Measurements from ENCODE around the gene AGA. TPM values are rescaled to one million over a fixed set of nuclear protein-coding genes. Genes with fewer than 3 reads are reported as not detected.
A peak's percentile ranks its signal among the peaks of the same experiment; 100 is the strongest.

Gene AGA
- total RNA-seq (2014; rRNA removed; shearing (Covaris generic)) = 23.7 and 30.8 TPM in 2 replicates

DNA sequence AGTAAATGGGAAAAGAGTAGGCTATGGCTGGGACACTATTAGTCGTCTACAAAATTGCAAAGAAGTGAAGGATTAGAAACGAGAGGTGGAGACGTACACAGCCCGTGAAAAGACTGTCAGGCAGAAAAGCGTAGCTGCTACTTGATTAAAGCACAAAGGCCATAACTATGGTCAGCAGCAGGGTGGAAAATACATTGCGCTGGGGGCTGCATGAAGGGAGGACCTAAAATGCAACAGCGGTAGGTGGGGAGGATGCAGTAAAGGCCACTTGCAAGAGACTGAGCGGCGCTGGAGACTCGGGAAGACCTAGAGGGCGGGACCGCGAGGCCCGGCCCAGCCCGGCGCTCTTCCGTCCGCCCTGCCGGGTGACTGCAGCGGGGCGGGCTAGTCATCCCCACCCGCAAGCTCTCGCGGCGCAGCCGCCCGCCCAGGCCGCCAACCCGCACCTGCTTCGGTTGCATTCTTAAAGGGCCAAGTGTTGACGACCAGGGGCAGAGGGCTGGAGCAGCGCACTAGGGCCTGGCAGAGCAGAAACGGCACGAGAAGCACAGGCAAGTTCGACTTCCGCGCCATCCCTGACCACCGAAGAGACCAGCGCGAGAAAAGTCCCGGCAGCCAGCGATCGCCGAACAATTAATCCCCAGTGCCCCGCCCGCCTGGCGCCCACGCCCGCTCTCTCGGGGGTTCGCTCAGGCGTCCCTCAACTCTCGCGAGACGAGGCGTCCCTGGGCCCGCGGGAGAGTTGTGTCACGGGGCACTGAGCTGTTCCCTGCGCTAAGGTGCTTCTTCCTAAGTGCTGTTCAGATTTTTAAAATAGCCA lies at the start of gene AGA:
Gene AGA, minus strand, starts transcription at position 635 of the 820 bp plus-strand sequence. Its CDS starts 62 bp downstream, at position 573.
- H3K27me3 ChIP-seq (ENCODE audit: control insufficient read depth, insufficient read depth, low read length) = no peaks in the 10 kb centered on the region
- DNase-seq = peak; percentile 92
- H3K4me3 ChIP-seq (ENCODE audit: insufficient read depth, low read depth, low read length) = peak within 1 kb of the TSS; percentile 82
- H3K36me3 ChIP-seq (replicated peaks; ENCODE audit: control insufficient read depth, insufficient read depth, low read length) = no peaks in the 10 kb centered on the region; the same call in 1 of the 2 replicates

DNA sequence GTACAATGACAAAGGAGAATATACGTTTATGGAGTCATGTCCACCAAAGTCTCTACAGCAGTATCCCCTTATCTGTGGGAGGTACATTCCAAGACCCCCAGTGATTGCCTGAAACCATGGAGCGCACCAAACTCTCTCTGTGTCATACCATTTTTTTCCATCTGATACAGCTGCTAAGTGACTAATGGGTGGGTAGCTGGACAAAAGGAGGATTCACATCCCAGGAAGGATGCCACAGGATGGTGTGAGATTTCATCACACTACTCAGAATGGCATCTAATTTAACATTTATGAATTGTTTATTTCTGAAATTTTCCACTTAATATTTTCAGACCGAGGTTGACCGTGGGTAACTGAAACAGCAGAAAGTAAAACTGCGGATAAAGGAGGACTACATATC lies 49.8 kb upstream of the AGA start:
- H3K36me3 ChIP-seq (replicated peaks; ENCODE audit: control insufficient read depth, insufficient read depth, low read length) = no peaks in the 10 kb centered on the region
- no peak for DNase-seq

DNA sequence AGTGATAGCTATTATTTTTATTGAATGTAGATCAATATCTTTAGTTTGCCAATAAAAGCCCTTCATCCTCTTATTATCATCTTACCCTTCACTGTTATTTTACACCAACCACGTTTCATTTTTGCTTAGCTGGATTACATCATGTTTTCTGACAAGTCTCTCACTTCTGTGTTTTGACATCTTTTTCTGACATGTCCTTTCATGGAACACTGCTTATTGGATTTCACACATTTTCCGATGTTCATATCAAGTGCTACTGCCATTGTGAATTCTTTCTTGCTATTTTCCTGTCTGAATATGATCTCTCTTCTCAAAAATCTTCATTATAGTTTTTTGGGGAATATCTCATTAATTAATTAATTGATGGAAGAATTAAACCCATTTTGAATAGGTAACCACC lies 48.5 kb upstream of the AGA start:
- H3K36me3 ChIP-seq (replicated peaks; ENCODE audit: control insufficient read depth, insufficient read depth, low read length) = no peaks in the 10 kb centered on the region
- H3K27me3 ChIP-seq (ENCODE audit: control insufficient read depth, insufficient read depth, low read length) = no peaks in the 10 kb centered on the region
- DNase-seq = no peak
- no peak overlapping the region for H3K4me3 ChIP-seq (ENCODE audit: insufficient read depth, low read depth, low read length)

More for the DNA sequence above, 49.8 kb upstream of the AGA start:
- Histone ChIP-seq H3K4me3 (ENCODE audit: insufficient read depth, low read depth, low read length) (no peak overlapping the region), H3K27me3 (ENCODE audit: control insufficient read depth, insufficient read depth, low read length) (no peaks in the 10 kb centered on the region)

DNA sequence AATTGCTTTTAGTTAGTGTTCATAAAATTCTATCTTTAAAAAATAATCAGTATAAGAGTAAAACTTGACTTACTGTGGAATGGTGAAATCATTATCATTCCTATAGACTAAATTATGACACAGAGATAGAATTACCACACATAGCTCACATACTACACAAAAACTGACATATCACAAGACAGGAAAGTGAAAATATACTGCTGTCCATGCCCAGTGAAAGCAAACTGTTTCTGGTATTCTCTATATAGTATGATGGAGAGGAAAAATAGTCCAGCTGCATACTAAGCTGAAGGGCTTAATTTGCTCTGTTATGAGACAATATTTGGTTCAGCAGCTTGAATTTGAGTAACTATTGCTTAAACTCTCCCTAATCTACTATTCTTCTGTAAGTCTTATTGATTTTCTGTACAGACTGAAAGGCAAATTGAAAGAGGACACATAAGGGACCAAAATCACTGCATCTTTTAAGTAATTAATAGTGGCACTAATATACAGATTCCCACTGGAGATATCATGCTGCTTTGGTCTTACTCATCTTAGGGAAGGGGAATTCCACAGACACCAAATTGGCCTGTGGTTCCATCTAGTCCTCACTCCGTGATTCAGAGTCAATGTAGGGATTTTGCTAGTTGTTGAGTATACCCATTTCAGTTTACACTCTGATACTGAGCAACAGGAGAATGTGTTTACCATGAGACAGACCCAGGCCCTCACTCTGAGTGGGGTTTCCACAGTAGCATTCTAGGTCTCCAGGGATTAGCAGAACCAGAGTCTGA lies 47.4 kb upstream of the AGA start:
- Histone ChIP-seq H3K36me3 (replicated peaks; ENCODE audit: control insufficient read depth, insufficient read depth, low read length) (no peaks in the 10 kb centered on the region), H3K27me3 (ENCODE audit: control insufficient read depth, insufficient read depth, low read length) (no peaks in the 10 kb centered on the region), H3K4me3 (ENCODE audit: insufficient read depth, low read depth, low read length) (no peak overlapping the region)
- no peak for DNase-seq

DNA sequence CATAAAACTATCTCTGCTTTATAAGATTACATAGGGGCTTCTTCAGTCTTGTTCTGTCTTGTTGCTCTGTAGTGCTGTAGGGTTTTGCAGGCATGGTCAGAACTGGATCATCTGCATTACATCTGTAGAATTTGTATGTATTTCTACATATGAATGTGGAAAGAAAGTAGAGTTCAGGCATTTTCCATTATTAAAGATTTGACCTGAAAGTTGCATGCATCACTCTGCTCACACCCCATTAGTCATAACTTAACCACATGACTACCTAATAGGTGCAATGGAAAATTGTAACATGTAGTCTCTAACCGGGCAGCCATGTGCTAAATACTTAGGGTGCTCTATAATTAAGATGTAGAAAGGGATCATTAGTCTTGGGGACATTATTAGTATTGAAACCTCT lies 45.7 kb upstream of the AGA start:
- Histone ChIP-seq H3K27me3 (ENCODE audit: control insufficient read depth, insufficient read depth, low read length) (no peaks in the 10 kb centered on the region), H3K36me3 (replicated peaks; ENCODE audit: control insufficient read depth, insufficient read depth, low read length) (no peaks in the 10 kb centered on the region), H3K4me3 (ENCODE audit: insufficient read depth, low read depth, low read length) (no peak overlapping the region)
- no peak for DNase-seq

DNA sequence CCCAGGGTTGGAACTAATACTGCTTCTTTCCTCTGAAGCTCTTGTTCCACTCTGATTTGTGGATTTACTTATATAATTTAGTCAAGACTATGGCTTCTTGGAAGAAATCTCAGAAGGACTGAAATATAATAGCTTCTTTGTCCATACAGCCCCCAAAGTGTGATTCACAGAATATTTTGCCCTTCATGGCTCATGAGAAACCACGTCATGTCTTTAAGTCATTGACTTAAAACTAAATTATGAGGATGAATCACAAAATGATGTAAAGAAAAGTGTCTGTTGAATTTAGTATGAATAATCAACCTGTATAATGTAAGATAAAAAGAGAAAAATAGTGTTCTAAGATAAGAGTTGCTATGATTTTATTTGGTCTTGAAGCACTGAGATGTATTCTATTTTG lies 43.3 kb upstream of the AGA start:
- Histone ChIP-seq H3K4me3 (ENCODE audit: insufficient read depth, low read depth, low read length) (no peak overlapping the region), H3K27me3 (ENCODE audit: control insufficient read depth, insufficient read depth, low read length) (no peaks in the 10 kb centered on the region), H3K36me3 (replicated peaks; ENCODE audit: control insufficient read depth, insufficient read depth, low read length) (no peaks in the 10 kb centered on the region)
- DNase-seq = no peak

DNA sequence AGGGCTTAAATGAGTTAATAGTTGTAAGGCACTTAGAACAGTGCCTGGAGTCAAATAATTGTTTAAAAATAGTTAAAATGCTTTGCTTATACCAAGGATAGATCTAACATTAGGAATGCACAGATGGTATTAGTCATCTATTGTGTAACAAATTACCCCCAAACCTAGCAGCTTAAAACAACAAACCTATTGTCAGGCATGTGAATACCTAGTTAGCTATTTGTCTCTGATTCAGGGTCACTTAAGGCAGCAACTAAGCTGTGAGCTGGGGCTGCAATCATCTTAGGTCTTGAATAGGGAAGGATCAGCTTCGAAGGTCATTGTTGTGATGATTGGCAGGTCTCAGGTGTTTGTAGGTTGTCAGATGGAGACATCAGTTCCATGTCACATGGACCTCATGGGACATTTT lies 42.4 kb upstream of the AGA start:
- Histone ChIP-seq H3K4me3 (ENCODE audit: insufficient read depth, low read depth, low read length) (no peak overlapping the region), H3K36me3 (replicated peaks; ENCODE audit: control insufficient read depth, insufficient read depth, low read length) (no peaks in the 10 kb centered on the region), H3K27me3 (ENCODE audit: control insufficient read depth, insufficient read depth, low read length) (no peaks in the 10 kb centered on the region)
- no peak for DNase-seq

DNA sequence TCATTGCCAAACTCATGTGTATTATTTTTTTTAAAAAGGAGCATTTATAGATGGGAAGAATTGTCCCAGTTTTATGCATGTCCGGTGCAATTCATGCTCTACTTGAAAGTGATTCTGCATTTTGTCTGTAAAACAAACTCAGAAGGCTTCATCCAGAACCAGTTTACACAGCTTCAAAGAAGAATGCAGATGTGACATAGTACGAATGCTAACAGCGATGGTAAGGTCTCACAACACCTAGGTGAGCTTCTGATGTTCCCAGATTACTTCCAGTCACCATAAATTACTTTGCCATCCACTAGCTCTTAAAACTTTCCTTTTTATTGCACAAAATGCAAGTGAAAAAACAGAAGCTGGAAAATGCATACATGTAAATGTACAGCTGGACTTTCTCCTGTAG lies 41.5 kb upstream of the AGA start:
- Histone ChIP-seq H3K27me3 (ENCODE audit: control insufficient read depth, insufficient read depth, low read length) (no peaks in the 10 kb centered on the region), H3K36me3 (replicated peaks; ENCODE audit: control insufficient read depth, insufficient read depth, low read length) (no peaks in the 10 kb centered on the region), H3K4me3 (ENCODE audit: insufficient read depth, low read depth, low read length) (no peak overlapping the region)
- no peak for DNase-seq

DNA sequence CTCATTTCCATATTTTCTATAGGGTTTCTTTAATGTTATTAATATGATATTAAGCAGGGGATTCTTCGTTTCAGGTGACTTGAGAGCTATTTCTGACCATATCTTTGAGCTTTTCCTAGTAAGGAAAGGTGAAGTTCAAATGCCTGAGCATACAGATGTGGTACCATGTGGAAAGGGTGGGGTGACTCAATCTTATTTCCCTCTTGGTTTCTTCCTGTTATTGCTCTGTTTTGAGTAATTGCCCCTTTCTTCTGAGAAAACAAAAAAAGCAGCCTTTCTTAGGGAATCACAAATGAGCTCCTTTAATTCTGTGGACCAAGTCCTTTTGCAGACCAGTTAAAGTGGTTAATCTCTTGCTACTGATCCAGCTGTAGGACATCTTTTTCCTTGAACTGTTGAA lies 41.0 kb upstream of the AGA start:
- Histone ChIP-seq H3K36me3 (replicated peaks; ENCODE audit: control insufficient read depth, insufficient read depth, low read length) (no peaks in the 10 kb centered on the region), H3K27me3 (ENCODE audit: control insufficient read depth, insufficient read depth, low read length) (no peaks in the 10 kb centered on the region)
- no peak for DNase-seq

DNA sequence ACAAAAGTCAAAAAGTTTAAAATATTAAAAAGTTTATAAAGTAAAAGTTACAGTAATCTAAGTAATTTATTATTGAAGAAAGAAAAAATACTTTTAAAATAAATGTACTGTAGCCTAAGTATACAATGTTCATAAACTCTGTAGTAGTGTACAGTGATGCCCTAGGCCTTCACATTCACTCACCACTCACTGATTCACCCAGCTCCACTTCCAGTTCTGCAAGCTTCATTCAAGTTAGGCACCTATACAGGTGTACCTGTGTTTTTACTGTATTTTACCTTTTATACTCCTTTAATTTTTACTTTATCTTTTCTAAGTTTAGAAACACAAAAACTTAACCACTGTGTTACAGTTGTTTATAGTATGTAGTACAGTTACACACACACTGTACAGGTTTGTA lies 40.1 kb upstream of the AGA start:
- Histone ChIP-seq H3K4me3 (ENCODE audit: insufficient read depth, low read depth, low read length) (no peak overlapping the region), H3K27me3 (ENCODE audit: control insufficient read depth, insufficient read depth, low read length) (no peaks in the 10 kb centered on the region), H3K36me3 (replicated peaks; ENCODE audit: control insufficient read depth, insufficient read depth, low read length) (no peaks in the 10 kb centered on the region)
- no peak for DNase-seq

More for the DNA sequence above, 41.0 kb upstream of the AGA start:
- no peak overlapping the region for H3K4me3 ChIP-seq (ENCODE audit: insufficient read depth, low read depth, low read length)

DNA sequence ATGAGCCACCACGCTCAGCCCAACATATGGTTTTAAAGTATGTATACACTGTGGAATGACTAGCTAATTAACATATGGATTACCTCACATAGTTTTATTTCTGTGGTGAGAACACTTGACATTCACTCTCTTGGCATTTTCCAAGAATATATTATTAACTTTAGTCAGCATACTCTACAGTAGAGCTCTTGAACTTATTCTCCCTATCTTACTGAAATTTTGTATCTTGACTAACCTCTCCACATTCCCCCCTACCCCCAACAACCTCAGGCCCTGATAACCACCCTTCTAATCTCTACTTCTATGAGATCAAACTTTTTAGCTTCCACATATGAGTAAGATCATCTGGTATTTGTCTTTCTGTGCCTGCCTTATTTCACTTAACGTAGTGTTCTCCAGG lies 38.6 kb upstream of the AGA start:
- Histone ChIP-seq H3K4me3 (ENCODE audit: insufficient read depth, low read depth, low read length) (no peak overlapping the region), H3K36me3 (replicated peaks; ENCODE audit: control insufficient read depth, insufficient read depth, low read length) (no peaks in the 10 kb centered on the region), H3K27me3 (ENCODE audit: control insufficient read depth, insufficient read depth, low read length) (no peaks in the 10 kb centered on the region)
- DNase-seq = no peak

DNA sequence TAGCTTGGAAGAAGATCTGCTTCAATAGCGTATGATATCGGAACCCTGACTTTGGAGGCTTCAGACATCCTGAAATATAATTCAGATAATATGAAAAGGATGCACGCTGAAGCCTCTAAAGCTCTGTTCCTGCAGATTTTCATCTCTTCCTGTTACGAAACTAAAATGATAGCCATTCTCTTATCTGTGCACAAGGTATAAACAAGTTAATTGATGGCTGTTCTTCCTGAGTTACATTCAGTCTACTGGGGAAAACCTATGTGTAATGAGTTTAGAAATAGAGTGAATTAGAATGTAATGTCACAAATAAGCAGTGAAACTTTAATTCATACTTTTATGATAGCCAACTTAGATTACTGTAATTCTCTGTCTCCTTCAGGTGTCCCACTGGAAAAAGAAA lies 36.8 kb upstream of the AGA start:
- no peak for DNase-seq
- no peak overlapping the region for H3K4me3 ChIP-seq (ENCODE audit: insufficient read depth, low read depth, low read length)
- no peaks in the 10 kb centered on the region for H3K27me3 ChIP-seq (ENCODE audit: control insufficient read depth, insufficient read depth, low read length)
- H3K36me3 ChIP-seq (replicated peaks; ENCODE audit: control insufficient read depth, insufficient read depth, low read length) = no peaks in the 10 kb centered on the region

DNA sequence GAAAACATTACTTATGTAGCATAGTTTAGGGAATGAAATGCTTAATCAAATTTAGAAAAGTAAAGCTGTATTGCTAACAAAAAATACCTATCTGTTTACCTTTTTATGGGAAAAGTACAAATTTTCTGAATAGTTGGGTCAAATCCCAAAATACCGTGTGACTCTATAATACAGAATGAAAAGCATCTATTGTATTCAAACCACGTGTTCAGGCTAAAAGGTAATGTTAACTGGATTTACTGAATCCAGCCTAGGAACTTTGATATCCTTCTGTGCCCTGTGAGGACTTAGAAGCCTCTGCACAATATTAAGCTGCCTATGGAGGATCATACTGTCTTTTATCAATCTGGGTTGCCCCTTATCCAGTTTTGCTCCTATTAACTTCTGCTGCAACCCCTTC lies 36.3 kb upstream of the AGA start:
- Histone ChIP-seq H3K27me3 (ENCODE audit: control insufficient read depth, insufficient read depth, low read length) (no peaks in the 10 kb centered on the region), H3K36me3 (replicated peaks; ENCODE audit: control insufficient read depth, insufficient read depth, low read length) (no peaks in the 10 kb centered on the region), H3K4me3 (ENCODE audit: insufficient read depth, low read depth, low read length) (no peak overlapping the region)
- DNase-seq = no peak

DNA sequence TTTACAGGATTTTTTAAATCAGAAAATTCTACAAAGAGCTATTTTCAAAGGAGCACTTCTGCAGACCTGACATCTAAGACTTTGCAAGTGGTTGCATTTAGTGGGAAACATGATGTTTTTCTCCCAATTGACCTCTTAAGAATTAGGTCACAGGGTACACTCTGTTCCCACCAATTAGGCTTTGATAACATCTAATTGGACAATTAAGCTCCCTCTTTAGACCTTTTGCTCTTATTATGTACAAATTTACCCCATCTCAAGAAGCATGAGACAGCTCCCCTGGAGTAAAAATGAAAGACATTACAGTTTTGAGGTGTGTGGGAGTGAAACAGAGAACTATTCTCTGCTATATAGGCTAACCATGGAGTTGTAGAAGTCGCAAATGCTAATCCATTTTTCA lies 31.8 kb upstream of the AGA start:
- Histone ChIP-seq H3K27me3 (ENCODE audit: control insufficient read depth, insufficient read depth, low read length) (no peaks in the 10 kb centered on the region), H3K36me3 (replicated peaks; ENCODE audit: control insufficient read depth, insufficient read depth, low read length) (no peaks in the 10 kb centered on the region), H3K4me3 (ENCODE audit: insufficient read depth, low read depth, low read length) (no peak overlapping the region)
- no peak for DNase-seq

DNA sequence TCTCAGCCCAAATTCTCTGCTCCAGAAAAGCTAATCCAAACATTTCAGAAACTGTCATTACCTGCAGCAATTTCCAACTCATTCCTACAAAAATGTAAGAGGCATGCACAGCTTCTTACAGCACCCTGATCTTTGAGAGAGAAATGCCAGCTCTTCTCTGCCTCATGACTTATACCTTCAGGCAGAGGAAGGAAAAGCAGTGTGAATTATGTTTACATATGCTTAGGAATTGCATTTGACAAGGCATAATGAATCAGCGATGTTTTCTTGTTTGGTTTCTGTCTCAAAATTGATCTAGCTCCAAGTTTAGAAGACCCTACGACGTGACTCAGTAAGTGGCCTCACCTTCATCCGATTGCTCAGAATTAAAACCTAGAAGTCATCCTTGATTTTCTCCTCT lies 21.8 kb upstream of the AGA start:
- Histone ChIP-seq H3K4me3 (ENCODE audit: insufficient read depth, low read depth, low read length) (no peak overlapping the region), H3K36me3 (replicated peaks; ENCODE audit: control insufficient read depth, insufficient read depth, low read length) (no peaks in the 10 kb centered on the region), H3K27me3 (ENCODE audit: control insufficient read depth, insufficient read depth, low read length) (no peaks in the 10 kb centered on the region)
- DNase-seq = no peak
